ENCODE measurements around the gene STEEP1.
"Not testable (repeated sequence)": the region's sequence is repeated elsewhere in the genome, so short reads cannot be mapped to it uniquely, and the experiment has no call there.

The STEEP1 gene

GRCh38 chrX:119537487-119537886 lies 27.7 kb downstream of the STEEP1 start:
- no peak for DNase-seq (ENCODE audit: low read depth in 2 of 2, low spot score in 1 of 2)

GRCh38 chrX:119529345-119530276 lies 35.6 kb downstream of the STEEP1 start:
- no peak for DNase-seq (ENCODE audit: low read depth in 2 of 2, low spot score in 1 of 2)

GRCh38 chrX:119523664-119524184 lies 41.5 kb downstream of the STEEP1 start:
- no peak for DNase-seq (ENCODE audit: low read depth in 2 of 2, low spot score in 1 of 2)

GRCh38 chrX:119521246-119521645 lies 44.0 kb downstream of the STEEP1 start:
- no peak for DNase-seq (ENCODE audit: low read depth in 2 of 2, low spot score in 1 of 2)

GRCh38 chrX:119518371-119518770 lies 46.8 kb downstream of the STEEP1 start:
- no peak for DNase-seq (ENCODE audit: low read depth in 2 of 2, low spot score in 1 of 2)

- peak in 1 of 2 donors; percentile 7 for DNase-seq (ENCODE audit: low read depth in 2 of 2, low spot score in 1 of 2)
These were observed 49.0 kb downstream of the STEEP1 start for GRCh38 chrX:119516157-119516702.

- DNase-seq (ENCODE audit: low read depth in 2 of 2, low spot score in 1 of 2) = no peak
These were observed 52.9 kb downstream of the STEEP1 start for GRCh38 chrX:119512146-119512800.

- DNase-seq (ENCODE audit: low read depth in 2 of 2, low spot score in 1 of 2) = no peak
These were observed 58.0 kb downstream of the STEEP1 start for GRCh38 chrX:119507206-119507605.

- DNase-seq (ENCODE audit: low read depth in 2 of 2, low spot score in 1 of 2) = no peak
These were observed 59.3 kb downstream of the STEEP1 start for GRCh38 chrX:119505945-119506344.

- not testable (repeated sequence) for DNase-seq (ENCODE audit: low read depth in 2 of 2, low spot score in 1 of 2)
These were observed 60.1 kb downstream of the STEEP1 start for GRCh38 chrX:119505145-119505544.

GRCh38 chrX:119503484-119503861 lies 61.7 kb downstream of the STEEP1 start:
- DNase-seq (ENCODE audit: low read depth in 2 of 2, low spot score in 1 of 2) = no peak

- DNase-seq (ENCODE audit: low read depth in 2 of 2, low spot score in 1 of 2) = peak in 1 of 2 donors; percentile 2
These were observed 62.3 kb downstream of the STEEP1 start for GRCh38 chrX:119502727-119503483.

GRCh38 chrX:119501511-119502148 lies 63.6 kb downstream of the STEEP1 start:
- DNase-seq (ENCODE audit: low read depth in 2 of 2, low spot score in 1 of 2) = no peak

GRCh38 chrX:119500061-119500800 lies 65.0 kb downstream of the STEEP1 start:
- no peak for DNase-seq (ENCODE audit: low read depth in 2 of 2, low spot score in 1 of 2)

GRCh38 chrX:119497185-119497584 lies 68.0 kb downstream of the STEEP1 start:
- no peak for DNase-seq (ENCODE audit: low read depth in 2 of 2, low spot score in 1 of 2)

GRCh38 chrX:119495734-119496726 lies 69.2 kb downstream of the STEEP1 start:
- no peak for DNase-seq (ENCODE audit: low read depth in 2 of 2, low spot score in 1 of 2)

GRCh38 chrX:119493851-119494495 lies 71.2 kb downstream of the STEEP1 start:
- not testable (repeated sequence) for DNase-seq (ENCODE audit: low read depth in 2 of 2, low spot score in 1 of 2)

- no peak for DNase-seq (ENCODE audit: low read depth in 2 of 2, low spot score in 1 of 2)
These were observed 72.7 kb downstream of the STEEP1 start for GRCh38 chrX:119492463-119492862.

Measured in stimulated activated CD8-positive, alpha-beta memory T cell treated with anti-CD3 and anti-CD28 coated beads, Interleukin-4, amount 100 ng/mL, for 4 hours (primary cell).